DND-41 (cell line): ENCODE data around the gene FLRT1.

ENCODE experiments used
- ATAC-seq: fragments of 200-7000 bp; cut with Tn5 transposase; 3 replicates; pipeline ENCODE4 v1.9.1; 2021; ENCODE audit warnings: low read depth; ENCODE audit not compliant: insufficient read depth
- DNase-seq: peaks from one replicate; pipeline ENCODE4 v3.0.0-alpha.2; 2020
- H2AFZ ChIP-seq: 2 replicates; pipeline ENCODE4 v1.6.0; 2012; ENCODE audit warnings: low read depth, low read length
- H3K27ac ChIP-seq: 2 replicates; pipeline ENCODE4 v1.5.1; 2012; ENCODE audit warnings: low read length, inconsistent platforms
- H3K27me3 ChIP-seq: fragments of 200-600 bp; sonication (generic); 2 replicates; pipeline ENCODE4 v1.6.0; 2012; ENCODE audit warnings: low read length, mild to moderate bottlenecking, inconsistent platforms; ENCODE audit not compliant: insufficient read depth, poor library complexity
- H3K36me3 ChIP-seq: 2 replicates; pipeline ENCODE4 v1.5.1; 2012; ENCODE audit warnings: low read length, inconsistent platforms; ENCODE audit not compliant: insufficient read depth
- H3K4me1 ChIP-seq: 2 replicates; pipeline ENCODE4 v1.5.1; 2012; ENCODE audit warnings: mild to moderate bottlenecking, low read length; ENCODE audit not compliant: insufficient read depth
- H3K4me2 ChIP-seq: 2 replicates; pipeline ENCODE4 v1.6.0; 2012; ENCODE audit warnings: mild to moderate bottlenecking, moderate library complexity, low read length, inconsistent platforms; ENCODE audit not compliant: insufficient read depth
- H3K4me3 ChIP-seq, 2 experiments: fragments of 200-600 bp in 1 of 2; shearing (Covaris generic) in 1 of 2; 2 replicates each; pipeline ENCODE4 v1.5.1; 2012 to 2016; ENCODE audit warnings: inconsistent platforms in 2 of 2, low read length in 2 of 2, mild to moderate bottlenecking in 2 of 2, low read depth in 1 of 2, moderate library complexity in 1 of 2
- H3K79me2 ChIP-seq: 2 replicates; pipeline ENCODE4 v1.6.0; 2012; ENCODE audit warnings: low read length, inconsistent platforms; ENCODE audit not compliant: insufficient read depth
- H3K9ac ChIP-seq: 2 replicates; pipeline ENCODE4 v1.6.0; 2012; ENCODE audit warnings: low read depth, mild to moderate bottlenecking, inconsistent platforms, low read length, moderate library complexity
- H3K9me3 ChIP-seq: 2 replicates; pipeline ENCODE4 v1.5.1; 2012; ENCODE audit warnings: low read length, moderate library complexity, mild to moderate bottlenecking, inconsistent platforms; ENCODE audit not compliant: insufficient read depth, severe bottlenecking
- H4K20me1 ChIP-seq: 2 replicates; pipeline ENCODE4 v1.6.0; 2012; ENCODE audit warnings: low read length; ENCODE audit not compliant: insufficient read depth
- EZH2 ChIP-seq: IDR thresholded peaks from 3 replicates; pipeline ENCODE4 v1.6.1; 2012; ENCODE audit warnings: borderline replicate concordance, low read depth, mild to moderate bottlenecking, moderate library complexity, low read length, inconsistent platforms; ENCODE audit not compliant: severe bottlenecking
- TF ChIP-seq, protein P1 (sequence below): IDR thresholded peaks from 2 replicates; pipeline ENCODE4 v1.5.1; 2012; ENCODE audit warnings: borderline replicate concordance, low read length, moderate library complexity, mild to moderate bottlenecking; ENCODE audit not compliant: poor library complexity, severe bottlenecking; ENCODE audit errors: extremely low read depth

Gene FLRT1

GRCh38 chr11:64008914-64009633 is 26.7 kb upstream of the FLRT1 start:
- peaks cover 7% of the 10 kb centered on the region for H3K36me3 ChIP-seq
- H3K4me1 ChIP-seq = no peaks in the 10 kb centered on the region
- peaks cover 13% of the 10 kb centered on the region for H4K20me1 ChIP-seq
- no peaks in the 10 kb centered on the region for H3K27me3 ChIP-seq
- DNase-seq (no peak), ATAC-seq (no peak)
- H3K4me2 ChIP-seq = no peak overlapping the region
- TF ChIP-seq, protein P1, sequence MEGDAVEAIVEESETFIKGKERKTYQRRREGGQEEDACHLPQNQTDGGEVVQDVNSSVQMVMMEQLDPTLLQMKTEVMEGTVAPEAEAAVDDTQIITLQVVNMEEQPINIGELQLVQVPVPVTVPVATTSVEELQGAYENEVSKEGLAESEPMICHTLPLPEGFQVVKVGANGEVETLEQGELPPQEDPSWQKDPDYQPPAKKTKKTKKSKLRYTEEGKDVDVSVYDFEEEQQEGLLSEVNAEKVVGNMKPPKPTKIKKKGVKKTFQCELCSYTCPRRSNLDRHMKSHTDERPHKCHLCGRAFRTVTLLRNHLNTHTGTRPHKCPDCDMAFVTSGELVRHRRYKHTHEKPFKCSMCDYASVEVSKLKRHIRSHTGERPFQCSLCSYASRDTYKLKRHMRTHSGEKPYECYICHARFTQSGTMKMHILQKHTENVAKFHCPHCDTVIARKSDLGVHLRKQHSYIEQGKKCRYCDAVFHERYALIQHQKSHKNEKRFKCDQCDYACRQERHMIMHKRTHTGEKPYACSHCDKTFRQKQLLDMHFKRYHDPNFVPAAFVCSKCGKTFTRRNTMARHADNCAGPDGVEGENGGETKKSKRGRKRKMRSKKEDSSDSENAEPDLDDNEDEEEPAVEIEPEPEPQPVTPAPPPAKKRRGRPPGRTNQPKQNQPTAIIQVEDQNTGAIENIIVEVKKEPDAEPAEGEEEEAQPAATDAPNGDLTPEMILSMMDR = no peak
- TF ChIP-seq EZH2 = no peak
- H3K4me3 ChIP-seq = no peak overlapping the region
- no peak overlapping the region for H3K27ac ChIP-seq
- no peak overlapping the region for H3K9ac ChIP-seq
- peaks cover 3% of the 10 kb centered on the region for H3K9me3 ChIP-seq
- no peaks in the 10 kb centered on the region for H3K79me2 ChIP-seq
- no peak overlapping the region for H2AFZ ChIP-seq

- Histone ChIP-seq H3K4me3 (no peak overlapping the region), H3K27ac (no peak overlapping the region), H2AFZ (no peak overlapping the region), H3K79me2 (no peaks in the 10 kb centered on the region), H3K36me3 (peaks cover 6% of the 10 kb centered on the region), H4K20me1 (peaks cover 13% of the 10 kb centered on the region), H3K9me3 (peaks cover 3% of the 10 kb centered on the region), H3K4me2 (no peak overlapping the region), H3K4me1 (no peaks in the 10 kb centered on the region), H3K9ac (no peak overlapping the region), H3K27me3 (no peaks in the 10 kb centered on the region)
- ATAC-seq = no peak
- no peak for DNase-seq
- TF ChIP-seq, protein P1 = no peak
- no peak for TF ChIP-seq EZH2
Measured at GRCh38 chr11:64009710-64010109, 26.0 kb upstream of the FLRT1 start.

- Histone ChIP-seq H3K4me1 (no peaks in the 10 kb centered on the region), H4K20me1 (peaks cover 7% of the 10 kb centered on the region), H3K36me3 (peaks cover 4% of the 10 kb centered on the region), H3K79me2 (no peaks in the 10 kb centered on the region), H3K9me3 (peaks cover 3% of the 10 kb centered on the region), H3K4me2 (no peak overlapping the region), H3K9ac (no peak overlapping the region), H3K4me3 (no peak overlapping the region), H3K27me3 (no peaks in the 10 kb centered on the region), H3K27ac (no peak overlapping the region), H2AFZ (no peak overlapping the region)
- ATAC-seq (no peak), DNase-seq (no peak)
- TF ChIP-seq, protein P1 = no peak
- no peak for TF ChIP-seq EZH2
Measured at GRCh38 chr11:64010783-64011182, 24.9 kb upstream of the FLRT1 start.

DNA sequence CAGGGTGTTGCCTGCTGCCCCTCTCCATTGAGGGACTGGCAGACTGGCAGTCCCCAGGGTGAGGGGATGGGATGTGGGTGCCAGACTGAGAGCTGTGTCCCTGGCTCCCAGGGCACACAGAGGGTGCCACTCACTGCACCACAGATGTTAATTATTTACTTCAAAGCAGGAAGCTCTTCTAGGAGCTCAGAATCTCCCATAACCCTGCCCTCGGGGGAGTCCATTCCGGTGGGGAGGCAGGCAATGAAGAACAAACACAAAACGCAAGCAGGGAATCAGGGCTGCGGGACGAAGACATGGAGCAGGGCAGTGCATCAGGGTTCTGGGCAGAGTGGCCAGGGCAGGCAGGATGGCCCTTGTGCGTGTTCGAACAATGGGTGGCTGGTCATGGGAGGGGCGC is 24.4 kb upstream of the FLRT1 start:
- Histone ChIP-seq H3K9me3 (peaks cover 3% of the 10 kb centered on the region), H4K20me1 (peaks cover 8% of the 10 kb centered on the region; the same call in 1 of the 2 replicates), H3K27me3 (no peaks in the 10 kb centered on the region), H3K9ac (no peak overlapping the region), H3K4me1 (no peaks in the 10 kb centered on the region), H3K79me2 (no peaks in the 10 kb centered on the region), H3K4me3 (no peak overlapping the region), H3K27ac (no peak overlapping the region), H3K36me3 (peaks cover 4% of the 10 kb centered on the region; the same call in 1 of the 2 replicates), H2AFZ (no peak overlapping the region), H3K4me2 (no peak overlapping the region)
- DNase-seq (no peak), ATAC-seq (no peak)
- TF ChIP-seq EZH2 = no peak
- TF ChIP-seq, protein P1 = no peak
